ENCODE measurements around the gene GREB1L.

GREB1L gene

DNA sequence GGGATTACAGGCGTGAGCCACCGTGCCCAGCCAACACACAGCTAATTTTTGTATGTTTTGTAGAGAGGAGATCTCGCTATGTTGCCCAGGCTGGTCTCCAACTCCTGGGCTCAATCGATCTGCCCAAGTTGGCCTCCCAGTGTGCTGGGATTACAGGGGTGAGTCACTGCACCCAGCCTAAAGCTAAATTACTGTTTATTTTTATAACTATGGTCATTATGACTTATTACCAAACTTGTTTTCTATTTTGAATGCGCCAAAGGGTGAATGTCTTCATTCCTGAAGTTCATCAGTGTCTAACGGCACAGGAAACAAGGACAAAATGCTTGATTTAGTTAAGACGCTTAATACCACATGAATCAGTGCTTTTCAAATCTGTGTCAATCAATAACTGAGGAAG, 38.9 kb upstream of the GREB1L start:
- Histone ChIP-seq H2AK5ac (ENCODE audit: low read length) (no peak overlapping the region), H3K4ac (ENCODE audit: low read depth, low read length) (no peak overlapping the region), H2BK5ac (ENCODE audit: low read depth, low read length, poor library complexity) (no peak overlapping the region), H3K18ac (ENCODE audit: low read length) (no peak overlapping the region), H3K27me3 (ENCODE audit: insufficient read depth, low read length) (no peaks in the 10 kb centered on the region), H2AFZ (ENCODE audit: insufficient read depth, low read length, poor library complexity) (no peak overlapping the region), H4K12ac (ENCODE audit: low read depth, low read length) (no peak overlapping the region), H3K27ac (ENCODE audit: low read depth, low read length) (no peak overlapping the region), H4K8ac (ENCODE audit: low read depth, low read length) (no peak overlapping the region), H3K36me3 (ENCODE audit: control insufficient read depth in 1 of 2, insufficient read depth in 2 of 2, low read length in 2 of 2) (no peaks in the 10 kb centered on the region), H3K4me3 (ENCODE audit: low read depth, low read length) (no peak overlapping the region), H3K4me1 (ENCODE audit: control insufficient read depth in 1 of 2, insufficient read depth in 2 of 2, low read length in 2 of 2) (no peaks in the 10 kb centered on the region), H3K9ac (ENCODE audit: low read length) (no peak overlapping the region), H3K79me1 (ENCODE audit: low read length) (no peaks in the 10 kb centered on the region), H3K9me3 (ENCODE audit: insufficient read depth, low read depth, low read length) (no peaks in the 10 kb centered on the region), H2BK12ac (ENCODE audit: low read length) (no peak overlapping the region), H3K4me2 (ENCODE audit: low read length) (no peak overlapping the region), H2BK120ac (ENCODE audit: insufficient read depth, low read length, poor library complexity) (no peak overlapping the region), H4K91ac (ENCODE audit: low read depth, low read length) (no peak overlapping the region), H3K23ac (ENCODE audit: low read length) (no peak overlapping the region), H3K79me2 (ENCODE audit: control insufficient read depth, insufficient read depth, low read length, poor library complexity) (no peaks in the 10 kb centered on the region), H3K14ac (ENCODE audit: low read length) (no peak overlapping the region)
- DNase-seq, result no peak
- no CpG with 5 or more reads among the region's 7 CpGs for WGBS (ENCODE audit: extremely low coverage, insufficient coverage, insufficient read length)

DNA sequence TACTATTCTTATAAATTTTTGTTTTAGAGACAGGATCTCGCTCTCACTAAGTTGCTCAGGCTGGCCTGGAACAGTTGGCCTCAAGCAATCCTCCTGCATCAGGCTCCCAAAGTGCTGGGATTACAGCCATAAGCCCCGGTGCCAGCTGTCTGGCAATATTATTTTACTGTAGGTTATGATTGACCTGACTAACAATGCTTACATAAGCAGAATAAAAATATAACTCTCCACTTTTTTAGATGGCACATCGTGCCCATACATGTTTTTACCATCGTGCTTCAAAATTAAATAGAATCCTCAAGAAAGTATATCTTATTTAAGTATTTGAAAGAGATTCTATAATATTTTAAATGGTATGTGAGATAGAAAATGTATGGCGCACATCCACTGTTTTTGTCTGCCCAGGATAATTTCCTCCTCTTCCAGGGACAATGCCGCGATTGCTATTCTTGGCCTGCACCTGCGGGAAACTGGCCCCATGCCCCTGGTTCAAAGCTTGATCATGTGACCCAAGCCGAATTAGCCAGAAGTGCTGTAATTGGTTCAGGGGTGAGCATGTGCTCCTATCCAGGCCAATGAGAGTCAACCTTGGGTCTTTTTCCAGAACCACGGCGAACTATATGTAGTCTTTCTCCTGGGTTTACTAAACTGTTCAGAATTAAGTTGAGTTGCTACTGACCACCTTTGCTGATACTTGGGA, 38.3 kb upstream of the GREB1L start:
- WGBS (ENCODE audit: extremely low coverage, insufficient coverage, insufficient read length), result no CpG with 5 or more reads among the region's 11 CpGs
- no peaks in the 10 kb centered on the region for H3K9me3 ChIP-seq (ENCODE audit: insufficient read depth, low read depth, low read length)
- no peak for DNase-seq
- H3K9ac ChIP-seq (ENCODE audit: low read length), result no peak overlapping the region
- H3K4me2 ChIP-seq (ENCODE audit: low read length), result no peak overlapping the region
- no peaks in the 10 kb centered on the region for H3K4me1 ChIP-seq (ENCODE audit: control insufficient read depth in 1 of 2, insufficient read depth in 2 of 2, low read length in 2 of 2)
- H2BK120ac ChIP-seq (ENCODE audit: insufficient read depth, low read length, poor library complexity), result no peak overlapping the region
- H3K27ac ChIP-seq (ENCODE audit: low read depth, low read length), result no peak overlapping the region
- no peak overlapping the region for H2AK5ac ChIP-seq (ENCODE audit: low read length)
- H4K8ac ChIP-seq (ENCODE audit: low read depth, low read length), result no peak overlapping the region
- no peak overlapping the region for H4K12ac ChIP-seq (ENCODE audit: low read depth, low read length)
- H2BK12ac ChIP-seq (ENCODE audit: low read length), result no peak overlapping the region
- no peak overlapping the region for H3K4me3 ChIP-seq (ENCODE audit: low read depth, low read length)
- H2AFZ ChIP-seq (ENCODE audit: insufficient read depth, low read length, poor library complexity), result no peak overlapping the region
- no peak overlapping the region for H4K91ac ChIP-seq (ENCODE audit: low read depth, low read length)
- no peak overlapping the region for H2BK5ac ChIP-seq (ENCODE audit: low read depth, low read length, poor library complexity)
- H3K36me3 ChIP-seq (ENCODE audit: control insufficient read depth in 1 of 2, insufficient read depth in 2 of 2, low read length in 2 of 2), result no peaks in the 10 kb centered on the region
- H3K79me1 ChIP-seq (ENCODE audit: low read length), result no peaks in the 10 kb centered on the region
- H3K4ac ChIP-seq (ENCODE audit: low read depth, low read length), result no peak overlapping the region
- H3K79me2 ChIP-seq (ENCODE audit: control insufficient read depth, insufficient read depth, low read length, poor library complexity), result no peaks in the 10 kb centered on the region
- no peaks in the 10 kb centered on the region for H3K27me3 ChIP-seq (ENCODE audit: insufficient read depth, low read length)
- H3K23ac ChIP-seq (ENCODE audit: low read length), result no peak overlapping the region
- H3K14ac ChIP-seq (ENCODE audit: low read length), result no peak overlapping the region
- no peak overlapping the region for H3K18ac ChIP-seq (ENCODE audit: low read length)

DNA sequence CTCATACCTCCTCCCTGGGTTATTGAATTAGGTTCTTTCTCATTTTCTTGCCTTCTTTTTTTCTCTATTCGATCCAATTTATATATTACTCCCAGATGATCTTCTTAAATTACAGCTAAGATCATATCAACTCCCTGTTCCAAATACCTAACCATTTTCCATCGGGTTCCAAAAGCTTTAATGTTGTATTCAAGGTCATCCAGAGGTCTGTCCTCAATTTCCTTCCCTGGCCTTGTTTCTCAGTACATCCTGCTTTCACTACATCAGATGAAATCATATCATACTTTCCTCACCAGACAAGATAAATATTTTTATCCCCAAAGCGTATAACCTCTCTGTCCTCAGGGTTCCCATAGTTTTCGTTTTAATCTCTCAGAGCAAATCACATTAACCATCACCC, 36.3 kb upstream of the GREB1L start:
- 100% methylated on average over 1 of the region's 4 CpGs for WGBS (ENCODE audit: extremely low coverage, insufficient coverage, insufficient read length)
- no peak overlapping the region for H2BK12ac ChIP-seq (ENCODE audit: low read length)
- no peak for DNase-seq
- no peaks in the 10 kb centered on the region for H3K79me1 ChIP-seq (ENCODE audit: low read length)
- no peaks in the 10 kb centered on the region for H3K79me2 ChIP-seq (ENCODE audit: control insufficient read depth, insufficient read depth, low read length, poor library complexity)
- no peak overlapping the region for H4K8ac ChIP-seq (ENCODE audit: low read depth, low read length)
- no peak overlapping the region for H4K91ac ChIP-seq (ENCODE audit: low read depth, low read length)
- no peak overlapping the region for H3K18ac ChIP-seq (ENCODE audit: low read length)
- H4K12ac ChIP-seq (ENCODE audit: low read depth, low read length), result no peak overlapping the region
- no peaks in the 10 kb centered on the region for H3K4me1 ChIP-seq (ENCODE audit: control insufficient read depth in 1 of 2, insufficient read depth in 2 of 2, low read length in 2 of 2)
- H2AFZ ChIP-seq (ENCODE audit: insufficient read depth, low read length, poor library complexity), result no peak overlapping the region
- H3K4me3 ChIP-seq (ENCODE audit: low read depth, low read length), result no peak overlapping the region
- H2BK120ac ChIP-seq (ENCODE audit: insufficient read depth, low read length, poor library complexity), result no peak overlapping the region
- no peak overlapping the region for H3K4me2 ChIP-seq (ENCODE audit: low read length)
- H3K36me3 ChIP-seq (ENCODE audit: control insufficient read depth in 1 of 2, insufficient read depth in 2 of 2, low read length in 2 of 2), result no peaks in the 10 kb centered on the region
- no peak overlapping the region for H3K27ac ChIP-seq (ENCODE audit: low read depth, low read length)
- no peak overlapping the region for H3K14ac ChIP-seq (ENCODE audit: low read length)
- H3K9me3 ChIP-seq (ENCODE audit: insufficient read depth, low read depth, low read length), result no peaks in the 10 kb centered on the region
- H3K9ac ChIP-seq (ENCODE audit: low read length), result no peak overlapping the region
- H3K4ac ChIP-seq (ENCODE audit: low read depth, low read length), result no peak overlapping the region
- no peak overlapping the region for H2BK5ac ChIP-seq (ENCODE audit: low read depth, low read length, poor library complexity)
- H3K27me3 ChIP-seq (ENCODE audit: insufficient read depth, low read length), result no peaks in the 10 kb centered on the region
- H2AK5ac ChIP-seq (ENCODE audit: low read length), result no peak overlapping the region
- no peak overlapping the region for H3K23ac ChIP-seq (ENCODE audit: low read length)

DNA sequence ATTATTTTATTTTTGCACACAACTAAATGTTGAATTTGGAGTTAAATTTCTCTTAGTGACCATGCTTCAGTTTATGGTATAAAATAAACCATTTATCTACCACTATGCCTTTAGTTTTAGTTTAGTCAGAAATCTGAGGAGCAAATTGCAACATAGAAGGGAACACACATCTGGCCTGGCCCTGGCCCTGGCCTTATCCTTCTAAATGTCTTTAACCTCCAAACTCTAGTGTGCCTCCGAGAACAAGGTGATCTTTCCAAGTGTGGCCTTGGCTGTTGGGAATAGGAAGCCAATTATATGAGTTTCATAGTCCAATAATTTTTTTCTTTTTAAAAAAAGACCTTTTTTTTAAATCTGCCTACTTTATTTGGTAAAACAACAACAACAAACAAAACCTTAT, 31.8 kb upstream of the GREB1L start:
- H4K8ac ChIP-seq (ENCODE audit: low read depth, low read length), result no peak overlapping the region
- H2BK120ac ChIP-seq (ENCODE audit: insufficient read depth, low read length, poor library complexity), result no peak overlapping the region
- no peak overlapping the region for H3K23ac ChIP-seq (ENCODE audit: low read length)
- no peak overlapping the region for H3K4me3 ChIP-seq (ENCODE audit: low read depth, low read length)
- H3K79me2 ChIP-seq (ENCODE audit: control insufficient read depth, insufficient read depth, low read length, poor library complexity), result no peaks in the 10 kb centered on the region
- H3K9me3 ChIP-seq (ENCODE audit: insufficient read depth, low read depth, low read length), result no peaks in the 10 kb centered on the region
- H2BK12ac ChIP-seq (ENCODE audit: low read length), result no peak overlapping the region
- no CpG with 5 or more reads among the region's 1 CpG for WGBS (ENCODE audit: extremely low coverage, insufficient coverage, insufficient read length)
- H4K12ac ChIP-seq (ENCODE audit: low read depth, low read length), result no peak overlapping the region
- no peaks in the 10 kb centered on the region for H3K4me1 ChIP-seq (ENCODE audit: control insufficient read depth in 1 of 2, insufficient read depth in 2 of 2, low read length in 2 of 2)
- no peak overlapping the region for H2AFZ ChIP-seq (ENCODE audit: insufficient read depth, low read length, poor library complexity)
- no peak overlapping the region for H3K4me2 ChIP-seq (ENCODE audit: low read length)
- H3K36me3 ChIP-seq (ENCODE audit: control insufficient read depth in 1 of 2, insufficient read depth in 2 of 2, low read length in 2 of 2), result no peaks in the 10 kb centered on the region
- no peak overlapping the region for H3K27ac ChIP-seq (ENCODE audit: low read depth, low read length)
- DNase-seq, result no peak
- no peak overlapping the region for H4K91ac ChIP-seq (ENCODE audit: low read depth, low read length)
- no peak overlapping the region for H3K9ac ChIP-seq (ENCODE audit: low read length)
- no peak overlapping the region for H3K18ac ChIP-seq (ENCODE audit: low read length)
- no peak overlapping the region for H2BK5ac ChIP-seq (ENCODE audit: low read depth, low read length, poor library complexity)
- no peak overlapping the region for H2AK5ac ChIP-seq (ENCODE audit: low read length)
- no peaks in the 10 kb centered on the region for H3K27me3 ChIP-seq (ENCODE audit: insufficient read depth, low read length)
- H3K4ac ChIP-seq (ENCODE audit: low read depth, low read length), result no peak overlapping the region
- H3K14ac ChIP-seq (ENCODE audit: low read length), result no peak overlapping the region
- no peaks in the 10 kb centered on the region for H3K79me1 ChIP-seq (ENCODE audit: low read length)

Data from trophoblast cell (in vitro differentiated cells and primary cell).